Measurements from ENCODE around the gene TNP2.

The TNP2 gene

DNA sequence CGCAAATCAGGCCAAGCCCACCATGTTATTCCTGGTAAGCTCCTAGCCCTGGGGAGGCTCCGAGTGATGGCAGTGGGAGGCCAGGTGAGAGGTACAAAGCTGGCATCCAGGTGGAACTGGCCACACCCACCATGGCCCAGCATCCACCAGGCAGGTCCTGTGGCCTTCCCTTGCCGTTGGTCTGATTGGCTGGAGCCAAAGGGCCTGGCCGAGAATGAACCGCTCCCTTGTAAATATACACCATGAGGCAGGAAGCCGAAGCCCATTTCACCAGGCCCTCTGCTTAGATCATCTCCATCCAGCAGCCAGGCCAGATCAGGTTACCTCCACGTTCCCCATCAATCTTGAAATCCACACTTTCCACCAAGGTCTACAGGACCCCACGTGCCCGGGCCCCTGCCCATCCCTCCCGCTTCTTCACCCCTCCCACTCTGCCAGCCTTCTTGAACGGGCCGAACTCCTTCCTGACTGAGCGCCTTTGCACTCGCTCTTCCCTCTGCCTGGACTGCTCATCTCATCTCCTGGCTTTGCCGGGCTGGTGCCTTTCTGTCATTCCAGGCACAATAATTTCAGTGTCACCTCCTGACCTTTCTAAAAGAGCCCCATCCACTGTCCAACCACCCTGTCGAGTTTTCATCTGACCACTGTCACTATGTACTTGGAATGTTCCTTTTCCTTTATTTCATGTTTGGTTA lies 18.9 kb downstream of the TNP2 start:
- Histone ChIP-seq H3K27me3 (ENCODE audit: control insufficient read depth in 5 of 5, insufficient read depth in 4 of 5, low read length in 5 of 5) (no peaks in the 10 kb centered on the region), H3K9me3 (ENCODE audit: control insufficient read depth in 5 of 5, low read length in 5 of 5) (no peaks in the 10 kb centered on the region), H3K4me3 (ENCODE audit: low read depth in 1 of 5, low read length in 5 of 5) (no peak overlapping the region), H3K9ac (ENCODE audit: low read length in 5 of 5) (no peak overlapping the region), H3K4me1 (ENCODE audit: control insufficient read depth in 5 of 5, insufficient read depth in 5 of 5, low read length in 5 of 5) (peaks cover 0 to 22% (median 14%) of the 10 kb centered on the region in 5 donors), H3K36me3 (ENCODE audit: control insufficient read depth in 5 of 5, insufficient read depth in 5 of 5, low read length in 5 of 5) (peaks cover 0 to 6% (median 0%) of the 10 kb centered on the region in 5 donors), H3K27ac (ENCODE audit: low read depth, low read length) (no peak overlapping the region)

DNA sequence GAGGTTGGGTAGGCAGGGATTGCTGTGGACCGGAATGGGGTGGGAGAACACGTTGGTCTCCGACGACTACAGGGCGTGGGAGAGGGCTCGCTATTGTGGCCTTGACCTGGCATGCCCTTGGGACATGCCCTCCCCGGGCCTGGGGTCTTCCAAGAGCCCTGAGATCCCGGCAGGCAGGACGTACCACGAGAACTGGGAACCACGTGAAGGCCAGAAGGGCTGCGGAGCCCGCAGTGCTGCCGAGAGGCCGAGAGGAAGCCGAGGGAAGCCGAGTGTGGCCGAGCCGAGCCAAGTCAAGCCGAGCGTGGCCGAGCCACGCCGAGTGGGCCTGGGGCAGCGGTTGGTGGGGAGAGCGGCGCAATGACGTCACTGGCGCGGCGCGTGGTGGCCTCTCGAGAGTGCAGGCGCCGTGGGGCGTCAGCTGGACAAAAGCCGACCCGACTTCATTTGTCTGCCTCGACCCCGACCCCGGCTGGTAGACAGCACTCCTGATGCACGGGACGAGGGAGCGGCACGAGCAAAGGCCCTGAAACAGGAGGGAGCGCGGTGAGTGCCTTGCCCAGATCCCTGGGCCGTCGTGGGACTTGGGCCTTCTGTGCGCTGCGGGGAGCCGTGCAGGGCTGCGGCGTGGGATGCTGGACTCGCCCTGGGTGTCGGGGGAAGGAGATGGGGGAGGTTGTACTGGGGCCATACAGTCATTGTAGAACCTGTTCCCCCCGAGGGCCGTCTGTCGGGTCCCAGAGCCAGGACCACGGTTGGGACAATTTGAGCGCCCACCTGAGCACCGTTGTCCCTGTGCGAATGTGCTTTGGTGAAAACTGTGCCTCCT lies 19.7 kb downstream of the TNP2 start:
- H3K4me1 ChIP-seq (ENCODE audit: control insufficient read depth in 5 of 5, insufficient read depth in 5 of 5, low read length in 5 of 5): peaks cover 0 to 14% (median 7%) of the 10 kb centered on the region in 5 donors
- H3K9me3 ChIP-seq (ENCODE audit: control insufficient read depth in 5 of 5, low read length in 5 of 5): no peaks in the 10 kb centered on the region
- H3K9ac ChIP-seq (ENCODE audit: low read length in 5 of 5): no peak overlapping the region
- H3K36me3 ChIP-seq (ENCODE audit: control insufficient read depth in 5 of 5, insufficient read depth in 5 of 5, low read length in 5 of 5): peaks cover 0 to 6% (median 0%) of the 10 kb centered on the region in 5 donors
- H3K4me3 ChIP-seq (ENCODE audit: low read depth in 1 of 5, low read length in 5 of 5): no peak overlapping the region
- H3K27ac ChIP-seq (ENCODE audit: low read depth, low read length): no peak overlapping the region
- H3K27me3 ChIP-seq (ENCODE audit: control insufficient read depth in 5 of 5, insufficient read depth in 4 of 5, low read length in 5 of 5): no peaks in the 10 kb centered on the region

DNA sequence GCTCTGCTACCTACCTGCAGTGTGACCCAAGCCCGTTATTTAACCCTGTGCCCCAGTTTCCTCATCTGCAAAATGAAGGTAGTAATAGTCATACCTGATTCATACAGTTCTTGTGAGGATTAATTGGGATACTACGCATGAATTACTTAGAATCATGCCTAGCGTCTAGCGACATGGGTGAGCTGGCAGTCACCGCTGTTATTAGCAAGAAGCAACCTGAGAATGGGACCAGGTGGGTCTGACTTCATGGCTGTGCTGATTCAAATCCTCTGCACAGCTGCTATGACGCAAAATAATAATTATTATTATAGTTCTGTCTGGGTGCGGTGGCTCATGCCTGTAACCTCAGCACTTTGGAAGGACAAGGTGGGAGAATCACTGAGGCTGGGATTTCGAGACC lies 21.0 kb downstream of the TNP2 start:
- H3K27ac ChIP-seq (ENCODE audit: low read depth, low read length): no peak overlapping the region
- no peak overlapping the region for H3K4me3 ChIP-seq (ENCODE audit: low read depth in 1 of 5, low read length in 5 of 5)
- H3K9me3 ChIP-seq (ENCODE audit: control insufficient read depth in 5 of 5, low read length in 5 of 5): no peaks in the 10 kb centered on the region
- H3K36me3 ChIP-seq (ENCODE audit: control insufficient read depth in 5 of 5, insufficient read depth in 5 of 5, low read length in 5 of 5): peaks cover 0 to 4% (median 0%) of the 10 kb centered on the region in 5 donors
- peaks cover 0 to 4% (median 1%) of the 10 kb centered on the region in 5 donors for H3K4me1 ChIP-seq (ENCODE audit: control insufficient read depth in 5 of 5, insufficient read depth in 5 of 5, low read length in 5 of 5)
- H3K9ac ChIP-seq (ENCODE audit: low read length in 5 of 5): no peak overlapping the region
- H3K27me3 ChIP-seq (ENCODE audit: control insufficient read depth in 5 of 5, insufficient read depth in 4 of 5, low read length in 5 of 5): no peaks in the 10 kb centered on the region

DNA sequence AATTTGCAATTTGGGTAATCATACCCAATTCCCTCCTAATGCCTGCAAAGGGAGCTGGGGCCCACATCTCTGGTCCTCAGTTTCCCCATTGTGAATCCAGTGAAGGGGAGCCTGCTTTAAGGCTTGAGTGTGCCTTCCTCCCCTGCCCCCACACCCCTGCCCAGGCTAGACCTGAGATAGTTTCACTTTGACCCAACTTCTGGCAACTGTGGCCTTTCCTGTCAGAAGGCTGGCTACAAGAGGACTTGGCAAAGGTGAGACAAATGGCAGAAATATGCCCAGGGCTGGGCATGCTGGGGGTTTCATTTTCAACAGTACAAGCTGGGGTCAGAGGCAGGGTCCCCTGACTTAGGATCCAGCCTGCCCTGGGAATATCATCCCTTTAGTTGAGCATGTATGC lies 23.1 kb downstream of the TNP2 start:
- Histone ChIP-seq H3K27ac (ENCODE audit: low read depth, low read length) (no peak overlapping the region), H3K4me1 (ENCODE audit: control insufficient read depth in 5 of 5, insufficient read depth in 5 of 5, low read length in 5 of 5) (no peaks in the 10 kb centered on the region), H3K9me3 (ENCODE audit: control insufficient read depth in 5 of 5, low read length in 5 of 5) (no peaks in the 10 kb centered on the region), H3K27me3 (ENCODE audit: control insufficient read depth in 5 of 5, insufficient read depth in 4 of 5, low read length in 5 of 5) (no peaks in the 10 kb centered on the region), H3K4me3 (ENCODE audit: low read depth in 1 of 5, low read length in 5 of 5) (no peak overlapping the region), H3K9ac (ENCODE audit: low read length in 5 of 5) (no peak overlapping the region), H3K36me3 (ENCODE audit: control insufficient read depth in 5 of 5, insufficient read depth in 5 of 5, low read length in 5 of 5) (no peaks in the 10 kb centered on the region)

DNA sequence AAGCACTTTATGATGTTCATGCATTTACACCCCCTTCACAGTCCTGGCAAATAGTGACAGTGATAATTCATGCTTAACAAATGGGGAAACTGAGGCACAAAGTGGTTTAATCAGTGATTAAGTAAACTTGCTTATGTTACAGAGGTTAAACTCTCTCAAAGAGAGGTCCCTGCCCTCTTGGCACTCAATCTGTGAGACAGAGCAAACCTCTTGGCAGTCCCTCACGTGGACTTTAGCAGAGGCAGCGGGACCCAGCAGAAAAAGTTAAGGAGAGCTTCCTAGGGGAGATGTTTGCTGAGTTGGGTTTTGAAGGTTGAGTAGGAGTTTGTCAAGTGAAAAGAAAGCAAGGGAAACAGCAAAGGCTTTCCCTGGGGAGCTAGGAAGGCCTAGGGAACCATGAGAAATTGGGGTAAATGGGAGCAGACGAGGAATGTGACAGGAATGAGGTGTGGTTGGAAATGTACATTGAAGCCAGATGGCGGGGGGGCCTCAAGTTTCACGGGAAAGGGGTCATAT lies 23.8 kb downstream of the TNP2 start:
- Histone ChIP-seq H3K4me1 (ENCODE audit: control insufficient read depth in 5 of 5, insufficient read depth in 5 of 5, low read length in 5 of 5) (no peaks in the 10 kb centered on the region), H3K4me3 (ENCODE audit: low read depth in 1 of 5, low read length in 5 of 5) (no peak overlapping the region), H3K9me3 (ENCODE audit: control insufficient read depth in 5 of 5, low read length in 5 of 5) (no peaks in the 10 kb centered on the region), H3K9ac (ENCODE audit: low read length in 5 of 5) (no peak overlapping the region), H3K27me3 (ENCODE audit: control insufficient read depth in 5 of 5, insufficient read depth in 4 of 5, low read length in 5 of 5) (no peaks in the 10 kb centered on the region), H3K27ac (ENCODE audit: low read depth, low read length) (no peak overlapping the region), H3K36me3 (ENCODE audit: control insufficient read depth in 5 of 5, insufficient read depth in 5 of 5, low read length in 5 of 5) (no peaks in the 10 kb centered on the region)

DNA sequence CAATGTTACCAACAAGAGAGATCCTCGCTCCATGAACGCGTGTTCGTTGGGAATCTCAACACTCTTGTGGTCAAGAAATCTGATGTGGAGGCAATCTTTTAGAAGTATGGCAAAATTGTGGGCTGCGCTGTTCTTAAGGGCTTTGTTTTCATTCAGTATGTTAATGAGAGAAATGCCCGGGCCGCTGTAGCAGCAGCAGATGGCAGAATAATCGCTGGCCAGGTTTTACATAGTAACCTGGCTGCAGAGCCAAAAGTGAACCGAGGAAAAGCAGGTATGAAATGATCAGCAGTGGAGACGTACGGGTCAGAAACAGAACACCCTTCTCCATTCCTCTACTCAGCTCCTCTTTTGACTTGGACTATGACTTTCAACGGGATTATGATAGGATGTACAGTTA lies 26.5 kb downstream of the TNP2 start:
- no peak overlapping the region for H3K9ac ChIP-seq (ENCODE audit: low read length in 5 of 5)
- H3K27ac ChIP-seq (ENCODE audit: low read depth, low read length): no peak overlapping the region
- H3K9me3 ChIP-seq (ENCODE audit: control insufficient read depth in 5 of 5, low read length in 5 of 5): peaks cover 0 to 2% (median 0%) of the 10 kb centered on the region in 5 donors
- H3K27me3 ChIP-seq (ENCODE audit: control insufficient read depth in 5 of 5, insufficient read depth in 4 of 5, low read length in 5 of 5): no peaks in the 10 kb centered on the region
- no peaks in the 10 kb centered on the region for H3K4me1 ChIP-seq (ENCODE audit: control insufficient read depth in 5 of 5, insufficient read depth in 5 of 5, low read length in 5 of 5)
- no peak overlapping the region for H3K4me3 ChIP-seq (ENCODE audit: low read depth in 1 of 5, low read length in 5 of 5)
- H3K36me3 ChIP-seq (ENCODE audit: control insufficient read depth in 5 of 5, insufficient read depth in 5 of 5, low read length in 5 of 5): no peaks in the 10 kb centered on the region

DNA sequence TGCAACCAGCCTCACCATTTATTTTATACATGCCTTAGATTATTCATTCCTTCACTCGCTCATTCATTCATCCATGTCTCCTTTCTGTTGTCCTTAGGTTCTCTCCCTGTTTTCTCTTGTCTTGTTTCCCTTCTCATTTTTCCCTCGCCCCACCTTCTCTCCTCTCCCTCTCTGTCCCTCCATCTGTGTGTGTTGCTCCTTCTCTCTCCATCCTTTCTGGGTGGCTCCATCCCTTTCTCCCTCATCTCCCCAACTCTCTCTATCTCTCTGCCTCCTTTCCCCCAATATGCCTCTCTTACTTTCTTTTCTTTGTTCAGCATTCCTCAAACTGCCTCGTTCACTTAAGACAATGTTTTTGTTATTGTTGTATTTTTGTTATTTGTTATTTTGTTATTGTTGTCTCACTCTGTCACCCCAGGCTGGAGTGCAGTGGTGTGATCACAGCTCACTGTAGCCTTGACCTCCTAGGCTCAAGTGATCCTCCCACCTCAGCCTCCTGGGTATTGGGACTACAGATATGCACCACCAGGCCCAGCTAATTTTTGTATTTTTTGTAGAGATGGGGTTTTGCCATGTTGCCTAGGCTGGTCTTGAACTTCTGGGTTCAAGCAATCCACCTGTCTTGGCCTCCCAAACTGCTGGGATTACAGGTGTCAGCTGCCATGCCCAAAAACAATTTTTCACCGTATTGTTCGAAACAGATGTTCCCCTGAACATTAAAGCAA lies 27.5 kb downstream of the TNP2 start:
- H3K9me3 ChIP-seq (ENCODE audit: control insufficient read depth in 5 of 5, low read length in 5 of 5): peaks cover 0 to 2% (median 0%) of the 10 kb centered on the region in 5 donors
- no peak overlapping the region for H3K9ac ChIP-seq (ENCODE audit: low read length in 5 of 5)
- H3K36me3 ChIP-seq (ENCODE audit: control insufficient read depth in 5 of 5, insufficient read depth in 5 of 5, low read length in 5 of 5): no peaks in the 10 kb centered on the region
- no peaks in the 10 kb centered on the region for H3K27me3 ChIP-seq (ENCODE audit: control insufficient read depth in 5 of 5, insufficient read depth in 4 of 5, low read length in 5 of 5)
- H3K27ac ChIP-seq (ENCODE audit: low read depth, low read length): no peak overlapping the region
- no peak overlapping the region for H3K4me3 ChIP-seq (ENCODE audit: low read depth in 1 of 5, low read length in 5 of 5)
- no peaks in the 10 kb centered on the region for H3K4me1 ChIP-seq (ENCODE audit: control insufficient read depth in 5 of 5, insufficient read depth in 5 of 5, low read length in 5 of 5)

DNA sequence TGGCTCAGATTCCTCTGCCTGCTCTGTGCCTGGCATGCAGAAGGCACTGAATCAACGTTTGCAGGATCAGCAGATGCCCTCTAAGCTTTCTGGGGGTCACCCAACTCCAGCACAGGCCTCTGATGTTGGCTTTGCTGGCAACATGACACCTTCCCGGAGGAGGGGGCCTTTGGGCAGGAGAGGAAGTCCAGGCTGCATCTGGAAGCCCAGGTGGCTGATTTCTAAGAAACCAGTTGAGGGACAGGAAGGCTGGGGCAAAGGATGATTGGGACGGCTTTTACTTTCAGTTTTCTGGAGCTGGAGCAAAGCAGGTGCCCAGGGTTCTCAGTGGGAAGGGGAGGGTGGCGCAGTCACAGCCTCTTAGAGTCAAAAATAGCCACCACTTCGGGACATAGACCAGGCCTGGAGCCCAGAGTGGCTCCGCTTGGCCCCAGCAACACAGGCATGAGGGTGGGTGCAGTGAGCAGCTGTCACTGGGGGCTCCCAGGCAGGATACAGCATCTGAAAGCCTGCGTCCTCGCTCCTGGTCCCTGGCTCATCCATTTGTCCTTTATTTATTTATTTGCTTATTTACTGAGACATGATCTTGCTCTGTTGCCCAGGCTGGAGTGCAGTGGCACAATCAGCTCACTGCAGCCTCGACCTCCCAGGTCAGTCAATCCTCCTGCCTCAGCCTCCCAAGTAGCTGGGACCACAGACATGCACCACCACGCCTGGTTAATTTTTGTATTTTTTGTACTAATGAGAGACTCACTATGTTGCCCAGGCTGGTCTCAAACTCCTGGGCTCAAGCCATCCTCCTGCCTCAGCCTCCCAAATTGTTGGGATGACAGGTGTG lies 28.3 kb downstream of the TNP2 start:
- no peaks in the 10 kb centered on the region for H3K4me1 ChIP-seq (ENCODE audit: control insufficient read depth in 5 of 5, insufficient read depth in 5 of 5, low read length in 5 of 5)
- H3K9me3 ChIP-seq (ENCODE audit: control insufficient read depth in 5 of 5, low read length in 5 of 5): peaks cover 0 to 2% (median 0%) of the 10 kb centered on the region in 5 donors
- H3K27me3 ChIP-seq (ENCODE audit: control insufficient read depth in 5 of 5, insufficient read depth in 4 of 5, low read length in 5 of 5): no peaks in the 10 kb centered on the region
- no peak overlapping the region for H3K4me3 ChIP-seq (ENCODE audit: low read depth in 1 of 5, low read length in 5 of 5)
- H3K9ac ChIP-seq (ENCODE audit: low read length in 5 of 5): no peak overlapping the region
- H3K36me3 ChIP-seq (ENCODE audit: control insufficient read depth in 5 of 5, insufficient read depth in 5 of 5, low read length in 5 of 5): no peaks in the 10 kb centered on the region
- H3K27ac ChIP-seq (ENCODE audit: low read depth, low read length): no peak overlapping the region
